CD14-positive monocyte (primary cell): ENCODE data around the gene ANKAR. TPM values are rescaled to one million over a fixed set of nuclear protein-coding genes. Genes with fewer than 3 reads are reported as not detected.

Experiments used
- DNase-seq, 3 donors: peaks; one replicate each; pipeline ENCODE4 v3.0.0-alpha.2; 2011 to 2022
- H2AFZ ChIP-seq: 2 replicates; pipeline ENCODE4 v1.6.0; 2012; ENCODE audit warnings: mild to moderate bottlenecking, low read depth, low read length, inconsistent platforms; ENCODE audit not compliant: insufficient read depth, poor library complexity, severe bottlenecking
- H3K27ac ChIP-seq, 2 donors: 1 replicate in 1 of 2; 2 replicates in 1 of 2; pipeline ENCODE4 v1.5.1; 2012 to 2013; ENCODE audit warnings: low read length in 2 of 2, control low read depth in 1 of 2, inconsistent platforms in 1 of 2, low read depth in 1 of 2, mild to moderate bottlenecking in 1 of 2
- H3K27me3 ChIP-seq, 2 donors: one replicate each; pipeline versions ENCODE4 v1.6.0 to v1.6.1; 2011 to 2013; ENCODE audit warnings: low read length in 2 of 2; ENCODE audit not compliant: control insufficient read depth in 2 of 2, insufficient read depth in 2 of 2
- H3K36me3 ChIP-seq, 2 donors: replicated peaks in 1 of 2; 1 replicate in 1 of 2; 2 replicates in 1 of 2; pipeline versions ENCODE4 v1.5.1 to v1.6.1; 2012 to 2013; ENCODE audit warnings: low read length in 2 of 2, control low read depth in 1 of 2, inconsistent platforms in 1 of 2, mild to moderate bottlenecking in 1 of 2; ENCODE audit not compliant: insufficient read depth in 2 of 2, control insufficient read depth in 1 of 2
- H3K4me1 ChIP-seq, 2 donors: 1 replicate in 1 of 2; 2 replicates in 1 of 2; pipeline versions ENCODE4 v1.5.1 to v1.6.1; 2012 to 2013; ENCODE audit warnings: low read length in 2 of 2, control low read depth in 1 of 2, inconsistent platforms in 1 of 2, mild to moderate bottlenecking in 1 of 2, moderate library complexity in 1 of 2; ENCODE audit not compliant: insufficient read depth in 2 of 2, control insufficient read depth in 1 of 2
- H3K4me2 ChIP-seq: replicated peaks from 2 replicates; pipeline ENCODE3; 2012; ENCODE audit warnings: low read length, moderate library complexity, mild to moderate bottlenecking; ENCODE audit not compliant: poor library complexity, severe bottlenecking; ENCODE audit errors: extremely low read depth
- H3K4me3 ChIP-seq, 3 experiments: fragments of 200-600 bp in 1 of 3; sonication (generic) in 1 of 3; replicated peaks in 1 of 3; 1 replicate in 2 of 3; 2 replicates in 1 of 3; pipeline ENCODE4 v1.5.1; 2011 to 2013; ENCODE audit warnings: low read length in 3 of 3, mild to moderate bottlenecking in 3 of 3, control low read depth in 2 of 3, low read depth in 2 of 3, inconsistent platforms in 1 of 3, moderate library complexity in 1 of 3
- H3K79me2 ChIP-seq: 2 replicates; pipeline ENCODE4 v1.6.0; 2012; ENCODE audit warnings: mild to moderate bottlenecking, control low read depth, inconsistent platforms, low read length, moderate library complexity; ENCODE audit not compliant: insufficient read depth
- H3K9ac ChIP-seq: 2 replicates; pipeline ENCODE4 v1.6.0; 2017; ENCODE audit warnings: low read length, mild to moderate bottlenecking; ENCODE audit not compliant: insufficient read depth, poor library complexity, severe bottlenecking
- H3K9me3 ChIP-seq, 2 donors: replicated peaks in 1 of 2; 1 replicate in 1 of 2; 2 replicates in 1 of 2; pipeline versions ENCODE4 v1.5.1 to v1.6.1; 2012 to 2013; ENCODE audit warnings: low read length in 2 of 2, control low read depth in 1 of 2; ENCODE audit not compliant: control insufficient read depth in 1 of 2, insufficient read depth in 1 of 2
- H4K20me1 ChIP-seq: 2 replicates; pipeline ENCODE4 v1.6.0; 2012; ENCODE audit warnings: mild to moderate bottlenecking, low read length, control low read depth, moderate library complexity; ENCODE audit not compliant: insufficient read depth
- H3K27ac Mint-ChIP-seq, 7 donors: one replicate each; pipeline ENCODE4 v1.8.0; 2020; ENCODE audit warnings: mild to moderate bottlenecking in 7 of 7, mixed read lengths in 7 of 7, moderate library complexity in 6 of 7, inconsistent platforms in 2 of 7
- H3K27me3 Mint-ChIP-seq, 3 donors: one replicate each; pipeline ENCODE4 v1.8.0; 2021 to 2022; ENCODE audit warnings: low read depth in 3 of 3, mild to moderate bottlenecking in 3 of 3, mixed read lengths in 3 of 3, moderate library complexity in 3 of 3, inconsistent platforms in 1 of 3
- H3K36me3 Mint-ChIP-seq, 2 donors: one replicate each; pipeline ENCODE4 v1.8.0; 2020; ENCODE audit warnings: mixed read lengths in 2 of 2, inconsistent platforms in 1 of 2, mild to moderate bottlenecking in 1 of 2
- H3K4me1 Mint-ChIP-seq: one replicate; pipeline ENCODE4 v1.8.0; 2020; ENCODE audit warnings: mild to moderate bottlenecking, mixed read lengths
- H3K4me3 Mint-ChIP-seq, 2 donors: one replicate each; pipeline ENCODE4 v1.8.0; 2020; ENCODE audit warnings: mild to moderate bottlenecking in 2 of 2, mixed read lengths in 2 of 2, moderate library complexity in 1 of 2
- H3K9me3 Mint-ChIP-seq, 7 donors: one replicate each; pipeline ENCODE4 v1.8.0; 2020 to 2022; ENCODE audit warnings: mixed read lengths in 7 of 7, mild to moderate bottlenecking in 6 of 7, moderate library complexity in 6 of 7, inconsistent platforms in 2 of 7
- WGBS: methylation state at CpG from one replicate; pipeline ENCODE4 v1.1.5; 2013; ENCODE audit warnings: missing lambda C conversion rate; ENCODE audit not compliant: insufficient coverage; 5-methylcytosine and 5-hydroxymethylcytosine counted together
- intact Hi-C, 2 donors: fragments of 100-400 bp; cut with micrococcal nuclease; formaldehyde crosslinking; loops; one replicate each; pipeline versions ENCODE4 v1.15.0 to v1.15.1; 2023
- polyA plus RNA-seq, 3 donors: library from polyadenylated mRNA; depleted of rRNA in 1 of 3; unstranded in 2 of 3; stranded (reverse) in 1 of 3; fragments of 300-500 nt in 2 of 3; fragments of >200 nt in 1 of 3; fragmentation: Illumina TruSeq in 2 of 3; gene quantifications; 1 replicate in 2 of 3; 2 replicates in 1 of 3; pipeline ENCODE4 v1.2.3, GENCODE V29; 2012 to 2021
- TF ChIP-seq, protein P1 (sequence below): fragments of 200-600 bp; IDR thresholded peaks from one replicate; pipeline ENCODE4 v1.8.0; 2022; ENCODE audit warnings: antibody characterized with exemption, mild to moderate bottlenecking

The ANKAR gene
- polyA plus RNA-seq, 3 donors: 1.1 to 2.3 (median 1.4) TPM

GRCh38 chr2:189669913-189670312 lies 4.6 kb upstream of the ANKAR start:
- H3K4me1 Mint-ChIP-seq: peaks cover 13% of the 10 kb centered on the region
- H3K27ac ChIP-seq: no peak overlapping the region
- DNase-seq: no peak
- H3K4me3 Mint-ChIP-seq: no peak overlapping the region
- WGBS: 100% methylated on average over 2 of the region's 5 CpGs
- peaks cover 0 to 1% (median 0%) of the 10 kb centered on the region in 3 donors for H3K27me3 Mint-ChIP-seq
- no peaks in the 10 kb centered on the region for H3K9me3 ChIP-seq
- H3K4me1 ChIP-seq: peaks cover 10% of the 10 kb centered on the region in 2 donors
- TF ChIP-seq, protein P1, sequence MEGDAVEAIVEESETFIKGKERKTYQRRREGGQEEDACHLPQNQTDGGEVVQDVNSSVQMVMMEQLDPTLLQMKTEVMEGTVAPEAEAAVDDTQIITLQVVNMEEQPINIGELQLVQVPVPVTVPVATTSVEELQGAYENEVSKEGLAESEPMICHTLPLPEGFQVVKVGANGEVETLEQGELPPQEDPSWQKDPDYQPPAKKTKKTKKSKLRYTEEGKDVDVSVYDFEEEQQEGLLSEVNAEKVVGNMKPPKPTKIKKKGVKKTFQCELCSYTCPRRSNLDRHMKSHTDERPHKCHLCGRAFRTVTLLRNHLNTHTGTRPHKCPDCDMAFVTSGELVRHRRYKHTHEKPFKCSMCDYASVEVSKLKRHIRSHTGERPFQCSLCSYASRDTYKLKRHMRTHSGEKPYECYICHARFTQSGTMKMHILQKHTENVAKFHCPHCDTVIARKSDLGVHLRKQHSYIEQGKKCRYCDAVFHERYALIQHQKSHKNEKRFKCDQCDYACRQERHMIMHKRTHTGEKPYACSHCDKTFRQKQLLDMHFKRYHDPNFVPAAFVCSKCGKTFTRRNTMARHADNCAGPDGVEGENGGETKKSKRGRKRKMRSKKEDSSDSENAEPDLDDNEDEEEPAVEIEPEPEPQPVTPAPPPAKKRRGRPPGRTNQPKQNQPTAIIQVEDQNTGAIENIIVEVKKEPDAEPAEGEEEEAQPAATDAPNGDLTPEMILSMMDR: no peak
- H3K4me2 ChIP-seq: no peak overlapping the region
- H4K20me1 ChIP-seq: no peaks in the 10 kb centered on the region
- no peak overlapping the region for H3K9ac ChIP-seq
- H3K9me3 Mint-ChIP-seq: no peaks in the 10 kb centered on the region
- peaks cover 59 to 73% of the 10 kb centered on the region in 2 donors for H3K36me3 ChIP-seq
- no peak overlapping the region for H2AFZ ChIP-seq
- no peaks in the 10 kb centered on the region for H3K27me3 ChIP-seq
- no peak overlapping the region for H3K27ac Mint-ChIP-seq
- peaks cover 57 to 72% of the 10 kb centered on the region in 2 donors for H3K36me3 Mint-ChIP-seq
- intact Hi-C loops: loop anchor here (5.0 to 10.0 kb wide), 2 partner anchors 112 to 115 kb away; partner anchors contain the start of genes ORMDL1 (in 2 of the 2) and PMS1 (in 2 of the 2)
- no peak overlapping the region for H3K4me3 ChIP-seq
- no peaks in the 10 kb centered on the region for H3K79me2 ChIP-seq

GRCh38 chr2:189673661-189674373 lies 653 bp upstream of the ANKAR start:
- DNase-seq: no peak
- 38% methylated on average over 11 of the region's 12 CpGs for WGBS

More at GRCh38 chr2:189673661-189674373, 653 bp upstream of the ANKAR start:
- Histone ChIP-seq H2AFZ (peak overlapping the region; percentile 95), H3K9ac (peak overlapping the region; percentile 85), H3K27me3 (no peaks in the 10 kb centered on the region), H3K36me3 (peaks cover 29 to 40% of the 10 kb centered on the region in 2 donors), H3K79me2 (no peaks in the 10 kb centered on the region), H3K4me2 (peak overlapping the region; percentile 84), H3K27ac (peak overlapping the region; percentile 42 to 51), H3K4me3 (peak overlapping the region; percentile 25 to 82 (median 63)), H4K20me1 (no peaks in the 10 kb centered on the region), H3K4me1 (peaks cover 15 to 18% of the 10 kb centered on the region in 2 donors), H3K9me3 (no peaks in the 10 kb centered on the region)
- TF ChIP-seq, protein P1: no peak
- H3K27ac Mint-ChIP-seq: peak overlapping the region in 6 of 7 donors; percentile 6 to 81 (median 47)
- intact Hi-C loops: loop anchor here in 1 of 2 donors (5.0 kb wide), 1 partner anchor 108 kb away; the partner anchor contains the start of genes ORMDL1 and PMS1
- H3K4me1 Mint-ChIP-seq: peaks cover 22% of the 10 kb centered on the region
- peaks cover 34 to 44% of the 10 kb centered on the region in 2 donors for H3K36me3 Mint-ChIP-seq
- H3K4me3 Mint-ChIP-seq: peak overlapping the region; percentile 86 to 90
- H3K9me3 Mint-ChIP-seq: peaks cover 0 to 9% (median 3%) of the 10 kb centered on the region in 7 donors
- H3K27me3 Mint-ChIP-seq: no peaks in the 10 kb centered on the region
